ENCODE measurements around the gene TMEM130. TPM values are rescaled to one million over a fixed set of nuclear protein-coding genes. Genes with fewer than 3 reads are reported as not detected.

The TMEM130 gene
- total and polyA plus RNA-seq, 10 of the 15 experiments (the other 5 are each of a cell fraction or from before 2014, with no cell fraction given), result 0.04 to 0.15 (median 0.11) TPM; not detected in 7

- TF ChIP-seq CHD4 (IDR thresholded peaks at IDR 0.05) (no peak), HCFC1 (IDR thresholded peaks at IDR 0.05; ENCODE audit: low read length) (peak; percentile 56), SMC3 (IDR thresholded peaks at IDR 0.05; ENCODE audit: borderline replicate concordance, low read length) (no peak), CBFB (IDR thresholded peaks at IDR 0.05; ENCODE audit: low read depth) (0 out of 2 replicates have a peak, but pooled peaks have one; percentile 17), E2F8 (IDR thresholded peaks at IDR 0.05; ENCODE audit: low read depth, partially characterized antibody) (no peak), NFXL1 (IDR thresholded peaks at IDR 0.05; ENCODE audit: borderline replicate concordance) (no peak), MTA3 (IDR thresholded peaks at IDR 0.05; ENCODE audit: borderline replicate concordance, low read length) (no peak), KLF5 (IDR thresholded peaks at IDR 0.05; ENCODE audit: partially characterized antibody) (peak; percentile 83), CTCF (IDR thresholded peaks at IDR 0.05 in 2 of 3, conservative IDR thresholded peaks at IDR 0.05 in 1 of 3; ENCODE audit: control insufficient read depth in 2 of 3, extremely low read depth in 1 of 3, insufficient read depth in 1 of 3, low read depth in 3 of 3, low read length in 3 of 3) (peak; percentile 64 to 85 (median 73); a peak in 5 of 6 replicates), NKRF (conservative IDR thresholded peaks at IDR 0.05) (peak; percentile 81), MEF2B (IDR thresholded peaks at IDR 0.05; ENCODE audit: partially characterized antibody, poor library complexity, severe bottlenecking) (peak; percentile 21), SMARCA5 (IDR thresholded peaks at IDR 0.05) (peak; percentile 86), ZBED1 (IDR thresholded peaks at IDR 0.05; ENCODE audit: borderline replicate concordance) (no peak), SREBF2 (IDR thresholded peaks at IDR 0.05; ENCODE audit: low read length) (no peak), CHD2 (IDR thresholded peaks at IDR 0.05; ENCODE audit: borderline replicate concordance, low read depth, low read length) (peak; percentile 40; the same call in 1 of the 2 replicates), ZNF687 (IDR thresholded peaks at IDR 0.05) (peak; percentile 49; the same call in 1 of the 2 replicates), RUNX3 (IDR thresholded peaks at IDR 0.05; ENCODE audit: low read length) (peak; percentile 67), ZNF207 (IDR thresholded peaks at IDR 0.05; ENCODE audit: borderline replicate concordance) (peak; percentile 77), MEF2A (IDR thresholded peaks at IDR 0.05; ENCODE audit: insufficient read depth, low read depth, low read length) (no peak)
These were observed 8.8 kb upstream of the TMEM130 start, which contains the start of gene TRRAP (continued) for GRCh38 chr7:98878365-98879197.

Data from GM12878 (cell line).